Astrocyte of the spinal cord (primary cell): ENCODE measurements around the gene CMTM8.

Source experiments
- DNase-seq: peaks from one replicate; pipeline ENCODE4 v3.0.0; 2011; ENCODE audit warnings: low read depth, low spot score
- H3K4me3 ChIP-seq: 2 replicates; pipeline ENCODE4 v1.5.1; 2011; ENCODE audit warnings: low read depth, mild to moderate bottlenecking, low read length, moderate library complexity
- CTCF ChIP-seq: IDR thresholded peaks from 2 replicates; pipeline ENCODE4 v1.5.1; 2012; ENCODE audit warnings: low read depth, mild to moderate bottlenecking, low read length, inconsistent platforms
- in situ Hi-C: cut with HindIII; loops from 2 replicates; pipeline ENCODE4 v1.10.0; 2017; ENCODE audit warnings: low sequenced_read_pairs

CMTM8 gene

DNA sequence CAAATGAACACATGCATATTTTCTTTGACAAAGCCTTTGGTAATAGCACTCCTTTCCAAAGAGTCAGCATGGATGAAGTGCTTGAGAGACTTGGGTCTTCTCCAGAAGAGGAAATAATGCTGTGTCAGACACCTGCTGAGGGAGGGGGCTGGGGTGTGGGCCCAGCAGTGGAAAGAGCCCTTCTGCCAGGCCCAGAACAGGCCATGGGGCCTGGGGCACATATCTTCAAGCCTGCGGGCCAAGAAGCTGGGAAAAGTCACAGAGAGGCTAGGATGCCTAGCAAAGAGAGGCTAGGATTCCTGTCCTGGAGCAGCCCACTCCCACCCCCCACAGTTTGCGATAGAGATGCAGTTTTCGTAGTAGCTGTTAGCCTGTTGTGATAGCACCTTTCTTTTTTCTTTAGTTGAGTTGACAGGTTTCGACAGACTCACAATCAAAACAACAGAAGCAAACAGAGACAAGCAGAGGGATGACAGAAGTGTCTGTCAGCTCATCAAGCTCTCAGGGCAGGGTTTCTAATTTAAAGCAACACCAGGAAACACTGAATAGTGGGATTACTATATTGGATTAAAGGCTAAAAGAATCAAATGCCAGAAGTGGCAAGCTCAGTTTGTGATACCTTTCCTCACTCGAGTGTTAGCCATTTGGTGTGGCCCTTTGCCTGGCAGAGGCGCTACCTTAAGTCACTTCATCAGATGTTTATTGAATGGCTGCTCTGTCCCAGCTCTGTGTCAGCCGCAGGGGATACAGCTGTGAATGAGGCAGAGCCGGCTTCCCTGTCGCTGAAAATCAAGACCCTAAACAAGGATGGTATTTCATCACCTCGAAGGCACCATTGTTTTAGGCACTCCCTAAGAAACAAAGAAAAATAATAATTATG lies 172.1 kb downstream of the CMTM8 start:
- no peak for TF ChIP-seq CTCF
- in situ Hi-C loops = no loop called here
- DNase-seq = no peak
- H3K4me3 ChIP-seq = no peak overlapping the region

GRCh38 chr3:32411442-32411841 lies 173.0 kb downstream of the CMTM8 start:
- DNase-seq = no peak

GRCh38 chr3:32412887-32413286 lies 174.4 kb downstream of the CMTM8 start:
- no peak overlapping the region for H3K4me3 ChIP-seq
- TF ChIP-seq CTCF = no peak
- in situ Hi-C loops = no loop called here
- no peak for DNase-seq

More at GRCh38 chr3:32411442-32411841, 173.0 kb downstream of the CMTM8 start:
- H3K4me3 ChIP-seq = no peak overlapping the region
- no peak for TF ChIP-seq CTCF
- in situ Hi-C loops = no loop called here

- no peak overlapping the region for H3K4me3 ChIP-seq
- in situ Hi-C loops = no loop called here
- TF ChIP-seq CTCF = no peak
- DNase-seq = no peak
These were observed 175.5 kb downstream of the CMTM8 start for GRCh38 chr3:32413845-32414521.

GRCh38 chr3:32414522-32415202 lies 176.2 kb downstream of the CMTM8 start:
- no peak overlapping the region for H3K4me3 ChIP-seq
- peak; percentile 47 for DNase-seq
- no peak for TF ChIP-seq CTCF
- in situ Hi-C loops = no loop called here

DNA sequence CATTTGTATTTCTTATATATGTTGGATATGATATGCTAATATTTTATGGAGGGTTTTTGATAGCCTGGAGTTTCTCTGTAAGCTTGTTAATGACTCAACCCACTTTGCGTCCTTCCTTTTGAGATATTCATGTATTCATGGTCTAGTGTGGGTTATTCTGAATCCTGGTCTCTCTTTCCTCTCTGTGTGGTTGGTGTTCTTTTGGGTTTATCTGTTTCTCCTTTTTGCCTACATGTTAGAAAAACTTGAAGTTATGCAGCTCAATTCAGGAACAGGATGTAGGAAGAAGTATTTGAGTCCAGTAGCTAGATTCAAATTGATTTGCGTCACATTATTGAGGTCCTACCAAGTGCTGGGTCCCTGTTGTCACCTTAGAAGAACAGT lies 181.3 kb downstream of the CMTM8 start:
- H3K4me3 ChIP-seq = no peak overlapping the region
- no peak for TF ChIP-seq CTCF

More for the DNA sequence above, 181.3 kb downstream of the CMTM8 start:
- DNase-seq = no peak
- in situ Hi-C loops = no loop called here
